WTC11 (cell line): ENCODE data around the gene HIF3A. TPM values are rescaled to one million over a fixed set of nuclear protein-coding genes. Genes with fewer than 3 reads are reported as not detected.

Source experiments
- ATAC-seq: fragments of 200-7000 bp; cut with Tn5 transposase; 2 replicates; pipeline ENCODE4 v1.10.0; 2021; ENCODE audit warnings: mild to moderate bottlenecking, moderate library complexity
- CTCF ChIA-PET: fragments of 300-600 bp; sonication (Branson Sonifier 250); formaldehyde crosslinking; loops from one replicate; lab custom pipeline; 2021; ENCODE audit warnings: antibody characterized with exemption; lab: Charles Lee
- POLR2A ChIA-PET: fragments of 350-600 bp; sonication (Branson Sonifier 250); formaldehyde crosslinking; loops from one replicate; lab custom pipeline; 2021; ENCODE audit warnings: antibody characterized with exemption; lab: Charles Lee
- DNase-seq: peaks from one replicate; pipeline ENCODE4 v3.0.0; 2021; ENCODE audit warnings: low spot score
- H3K27ac Mint-ChIP-seq: 2 replicates; pipeline ENCODE4 v1.8.0; 2021; ENCODE audit warnings: mixed read lengths
- H3K27me3 Mint-ChIP-seq: 2 replicates; pipeline ENCODE4 v1.8.0; 2021; ENCODE audit warnings: low read depth, mild to moderate bottlenecking, moderate library complexity, mixed read lengths
- H3K36me3 Mint-ChIP-seq: 2 replicates; pipeline ENCODE4 v1.8.0; 2021; ENCODE audit warnings: mixed read lengths
- H3K4me1 Mint-ChIP-seq: 2 replicates; pipeline ENCODE4 v1.8.0; 2022; ENCODE audit warnings: mixed read lengths
- H3K4me3 Mint-ChIP-seq: 2 replicates; pipeline ENCODE4 v1.8.0; 2021; ENCODE audit warnings: mild to moderate bottlenecking, moderate library complexity, mixed read lengths
- H3K9me3 Mint-ChIP-seq: 2 replicates; pipeline ENCODE4 v1.8.0; 2021; ENCODE audit warnings: mixed read lengths
- CBFB ChIP-seq: sonication (generic); formaldehyde crosslinking; IDR thresholded peaks from 2 replicates; pipeline ENCODE4 v1.8.1; 2022; ENCODE audit warnings: mild to moderate bottlenecking, low read depth, missing genetic modification reagents
- CREB1 ChIP-seq: sonication (generic); formaldehyde crosslinking; IDR thresholded peaks from 2 replicates; pipeline ENCODE4 v1.8.0; 2023; ENCODE audit warnings: mild to moderate bottlenecking, missing genetic modification reagents
- FOXJ3 ChIP-seq: sonication (generic); formaldehyde crosslinking; IDR thresholded peaks from 2 replicates; pipeline ENCODE4 v1.9.0; 2021; ENCODE audit warnings: missing genetic modification reagents, mild to moderate bottlenecking, borderline replicate concordance
- IRF2 ChIP-seq: sonication (generic); formaldehyde crosslinking; IDR thresholded peaks from 2 replicates; pipeline ENCODE4 v1.8.0; 2022; ENCODE audit warnings: low read depth, missing genetic modification reagents, borderline replicate concordance
- OVOL2 ChIP-seq: fragments of 250-450 bp; sonication (Bioruptor Pico); IDR thresholded peaks from 2 replicates; pipeline ENCODE4 v1.9.0; 2021; ENCODE audit warnings: mild to moderate bottlenecking, borderline replicate concordance
- RORB ChIP-seq: fragments of 250-450 bp; sonication (Bioruptor Pico); IDR thresholded peaks from 2 replicates; pipeline ENCODE4 v1.9.0; 2021; ENCODE audit warnings: mild to moderate bottlenecking
- SP1 ChIP-seq: sonication (generic); formaldehyde crosslinking; conservative IDR thresholded peaks from 2 replicates; pipeline ENCODE4 v1.8.1; 2022; ENCODE audit warnings: missing genetic modification reagents
- ZBTB21 ChIP-seq: sonication (generic); formaldehyde crosslinking; IDR thresholded peaks from 2 replicates; pipeline ENCODE4 v1.8.1; 2023; ENCODE audit warnings: mild to moderate bottlenecking, missing genetic modification reagents, borderline replicate concordance
- ZNF263 ChIP-seq: sonication (generic); formaldehyde crosslinking; IDR thresholded peaks from 2 replicates; pipeline ENCODE4 v1.8.1; 2022; ENCODE audit warnings: low read depth, mild to moderate bottlenecking, moderate library complexity, missing genetic modification reagents
- total RNA-seq: library from RNA; stranded (reverse); gene quantifications from 3 replicates; pipeline ENCODE4 v1.2.3, GENCODE V29; 2021
- TF ChIP-seq, protein P1 (sequence below): sonication (generic); formaldehyde crosslinking; IDR thresholded peaks from 2 replicates; pipeline ENCODE4 v1.8.1; 2022; ENCODE audit warnings: low read depth, missing genetic modification reagents, borderline replicate concordance
- TF ChIP-seq, protein P2 (sequence below): fragments of 200-600 bp; IDR thresholded peaks from 2 replicates; pipeline ENCODE4 v1.8.0; 2022; ENCODE audit warnings: antibody characterized with exemption
- TF ChIP-seq, protein P3 (sequence below): sonication (generic); formaldehyde crosslinking; IDR thresholded peaks from 2 replicates; pipeline ENCODE4 v1.8.1; 2022; ENCODE audit warnings: mild to moderate bottlenecking, moderate library complexity, missing genetic modification reagents
- TF ChIP-seq, protein P4 (sequence below): sonication (generic); formaldehyde crosslinking; IDR thresholded peaks from 2 replicates; pipeline ENCODE4 v1.8.0; 2023; ENCODE audit warnings: missing genetic modification reagents, mild to moderate bottlenecking, borderline replicate concordance
- TF ChIP-seq, protein P5 (sequence below): sonication (generic); formaldehyde crosslinking; IDR thresholded peaks from 2 replicates; pipeline ENCODE4 v1.8.0; 2022; ENCODE audit warnings: mild to moderate bottlenecking, missing genetic modification reagents
- TF ChIP-seq, protein P6 (sequence below): sonication (generic); formaldehyde crosslinking; IDR thresholded peaks from 2 replicates; pipeline ENCODE4 v1.8.1; 2022; ENCODE audit warnings: missing genetic modification reagents, borderline replicate concordance
- TF ChIP-seq, protein P7 (sequence below): fragments of 250-450 bp; sonication (Bioruptor Pico); IDR thresholded peaks from 2 replicates; pipeline ENCODE4 v1.8.0; 2021; ENCODE audit warnings: mild to moderate bottlenecking
- TF ChIP-seq, protein P8 (sequence below): sonication (generic); formaldehyde crosslinking; conservative IDR thresholded peaks from 2 replicates; pipeline ENCODE4 v1.8.1; 2022; ENCODE audit warnings: mild to moderate bottlenecking, missing genetic modification reagents

Gene HIF3A
- total RNA-seq, 1 experiment from 2014 or later: 31.8 TPM

DNA sequence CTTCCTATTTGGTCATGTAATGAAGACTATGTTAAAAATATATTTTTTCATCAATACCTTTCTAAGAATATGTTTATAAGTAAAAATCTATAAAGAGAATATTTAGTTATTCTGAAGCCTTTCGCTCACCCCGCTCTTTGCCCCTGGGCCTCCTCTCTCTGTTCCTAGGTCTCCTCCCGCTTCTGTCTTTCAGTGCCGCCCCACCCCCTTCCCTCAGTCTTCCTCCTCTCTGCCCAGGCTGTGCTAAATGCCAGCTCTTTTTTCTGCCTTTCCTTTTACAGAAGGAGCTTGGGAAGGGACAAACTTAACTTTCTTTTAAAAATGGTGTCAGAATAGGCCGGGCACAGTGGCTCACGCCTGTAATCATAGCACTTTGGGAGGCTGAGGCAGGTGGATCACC is 22.8 kb downstream of the HIF3A start:
- Mint-ChIP-seq H3K27ac (no peak overlapping the region), H3K4me1 (no peaks in the 10 kb centered on the region), H3K27me3 (no peaks in the 10 kb centered on the region), H3K4me3 (no peak overlapping the region), H3K36me3 (peaks cover 42% of the 10 kb centered on the region), H3K9me3 (no peaks in the 10 kb centered on the region)
- POLR2A ChIA-PET: no interaction called here
- no peak for TF ChIP-seq RORB
- TF ChIP-seq, protein P1, sequence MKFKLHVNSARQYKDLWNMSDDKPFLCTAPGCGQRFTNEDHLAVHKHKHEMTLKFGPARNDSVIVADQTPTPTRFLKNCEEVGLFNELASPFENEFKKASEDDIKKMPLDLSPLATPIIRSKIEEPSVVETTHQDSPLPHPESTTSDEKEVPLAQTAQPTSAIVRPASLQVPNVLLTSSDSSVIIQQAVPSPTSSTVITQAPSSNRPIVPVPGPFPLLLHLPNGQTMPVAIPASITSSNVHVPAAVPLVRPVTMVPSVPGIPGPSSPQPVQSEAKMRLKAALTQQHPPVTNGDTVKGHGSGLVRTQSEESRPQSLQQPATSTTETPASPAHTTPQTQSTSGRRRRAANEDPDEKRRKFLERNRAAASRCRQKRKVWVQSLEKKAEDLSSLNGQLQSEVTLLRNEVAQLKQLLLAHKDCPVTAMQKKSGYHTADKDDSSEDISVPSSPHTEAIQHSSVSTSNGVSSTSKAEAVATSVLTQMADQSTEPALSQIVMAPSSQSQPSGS (CRISPR knock-in tag): no peak
- TF ChIP-seq, protein P2, sequence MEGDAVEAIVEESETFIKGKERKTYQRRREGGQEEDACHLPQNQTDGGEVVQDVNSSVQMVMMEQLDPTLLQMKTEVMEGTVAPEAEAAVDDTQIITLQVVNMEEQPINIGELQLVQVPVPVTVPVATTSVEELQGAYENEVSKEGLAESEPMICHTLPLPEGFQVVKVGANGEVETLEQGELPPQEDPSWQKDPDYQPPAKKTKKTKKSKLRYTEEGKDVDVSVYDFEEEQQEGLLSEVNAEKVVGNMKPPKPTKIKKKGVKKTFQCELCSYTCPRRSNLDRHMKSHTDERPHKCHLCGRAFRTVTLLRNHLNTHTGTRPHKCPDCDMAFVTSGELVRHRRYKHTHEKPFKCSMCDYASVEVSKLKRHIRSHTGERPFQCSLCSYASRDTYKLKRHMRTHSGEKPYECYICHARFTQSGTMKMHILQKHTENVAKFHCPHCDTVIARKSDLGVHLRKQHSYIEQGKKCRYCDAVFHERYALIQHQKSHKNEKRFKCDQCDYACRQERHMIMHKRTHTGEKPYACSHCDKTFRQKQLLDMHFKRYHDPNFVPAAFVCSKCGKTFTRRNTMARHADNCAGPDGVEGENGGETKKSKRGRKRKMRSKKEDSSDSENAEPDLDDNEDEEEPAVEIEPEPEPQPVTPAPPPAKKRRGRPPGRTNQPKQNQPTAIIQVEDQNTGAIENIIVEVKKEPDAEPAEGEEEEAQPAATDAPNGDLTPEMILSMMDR: no peak
- TF ChIP-seq IRF2 (CRISPR knock-in tag): no peak
- TF ChIP-seq, protein P3, sequence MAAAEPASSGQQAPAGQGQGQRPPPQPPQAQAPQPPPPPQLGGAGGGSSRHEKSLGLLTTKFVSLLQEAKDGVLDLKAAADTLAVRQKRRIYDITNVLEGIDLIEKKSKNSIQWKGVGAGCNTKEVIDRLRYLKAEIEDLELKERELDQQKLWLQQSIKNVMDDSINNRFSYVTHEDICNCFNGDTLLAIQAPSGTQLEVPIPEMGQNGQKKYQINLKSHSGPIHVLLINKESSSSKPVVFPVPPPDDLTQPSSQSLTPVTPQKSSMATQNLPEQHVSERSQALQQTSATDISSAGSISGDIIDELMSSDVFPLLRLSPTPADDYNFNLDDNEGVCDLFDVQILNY (CRISPR knock-in tag): no peak
- TF ChIP-seq ZBTB21 (CRISPR knock-in tag): no peak
- TF ChIP-seq FOXJ3 (CRISPR knock-in tag): no peak
- ATAC-seq: no peak
- DNase-seq: no peak
- CTCF ChIA-PET: no interaction called here

DNA sequence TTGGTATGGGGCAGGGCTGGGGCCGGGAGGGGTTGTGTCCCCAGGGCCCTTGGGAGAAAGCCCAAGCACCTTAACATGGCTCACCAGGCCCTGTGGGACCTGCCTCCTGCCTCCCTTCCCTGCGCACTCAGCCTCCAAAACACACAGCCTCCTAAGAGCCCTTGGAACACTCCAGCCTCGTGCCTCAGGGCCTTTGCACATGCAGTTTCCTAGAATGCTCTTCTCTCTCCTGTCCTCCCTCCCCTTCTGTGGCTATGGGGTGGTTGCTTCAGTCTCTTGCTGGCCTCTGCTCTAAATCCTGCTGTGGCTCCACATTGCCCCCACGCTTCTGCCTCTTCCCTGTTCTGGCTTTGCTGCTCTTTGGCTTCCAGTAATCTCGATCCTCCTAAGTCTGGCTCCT is 23.7 kb downstream of the HIF3A start:
- ATAC-seq: no peak
- H3K36me3 Mint-ChIP-seq: peaks cover 44% of the 10 kb centered on the region
- H3K27ac Mint-ChIP-seq: no peak overlapping the region
- no peaks in the 10 kb centered on the region for H3K4me1 Mint-ChIP-seq
- H3K4me3 Mint-ChIP-seq: no peak overlapping the region
- ChIA-PET CTCF (no interaction called here), POLR2A (no interaction called here)
- DNase-seq: no peak
- no peaks in the 10 kb centered on the region; the same call in 1 of the 2 replicates for H3K27me3 Mint-ChIP-seq
- H3K9me3 Mint-ChIP-seq: peaks cover 4% of the 10 kb centered on the region
- TF ChIP-seq SP1 (CRISPR knock-in tag): no peak
- TF ChIP-seq, protein P1 (CRISPR knock-in tag): no peak
- TF ChIP-seq, protein P4, sequence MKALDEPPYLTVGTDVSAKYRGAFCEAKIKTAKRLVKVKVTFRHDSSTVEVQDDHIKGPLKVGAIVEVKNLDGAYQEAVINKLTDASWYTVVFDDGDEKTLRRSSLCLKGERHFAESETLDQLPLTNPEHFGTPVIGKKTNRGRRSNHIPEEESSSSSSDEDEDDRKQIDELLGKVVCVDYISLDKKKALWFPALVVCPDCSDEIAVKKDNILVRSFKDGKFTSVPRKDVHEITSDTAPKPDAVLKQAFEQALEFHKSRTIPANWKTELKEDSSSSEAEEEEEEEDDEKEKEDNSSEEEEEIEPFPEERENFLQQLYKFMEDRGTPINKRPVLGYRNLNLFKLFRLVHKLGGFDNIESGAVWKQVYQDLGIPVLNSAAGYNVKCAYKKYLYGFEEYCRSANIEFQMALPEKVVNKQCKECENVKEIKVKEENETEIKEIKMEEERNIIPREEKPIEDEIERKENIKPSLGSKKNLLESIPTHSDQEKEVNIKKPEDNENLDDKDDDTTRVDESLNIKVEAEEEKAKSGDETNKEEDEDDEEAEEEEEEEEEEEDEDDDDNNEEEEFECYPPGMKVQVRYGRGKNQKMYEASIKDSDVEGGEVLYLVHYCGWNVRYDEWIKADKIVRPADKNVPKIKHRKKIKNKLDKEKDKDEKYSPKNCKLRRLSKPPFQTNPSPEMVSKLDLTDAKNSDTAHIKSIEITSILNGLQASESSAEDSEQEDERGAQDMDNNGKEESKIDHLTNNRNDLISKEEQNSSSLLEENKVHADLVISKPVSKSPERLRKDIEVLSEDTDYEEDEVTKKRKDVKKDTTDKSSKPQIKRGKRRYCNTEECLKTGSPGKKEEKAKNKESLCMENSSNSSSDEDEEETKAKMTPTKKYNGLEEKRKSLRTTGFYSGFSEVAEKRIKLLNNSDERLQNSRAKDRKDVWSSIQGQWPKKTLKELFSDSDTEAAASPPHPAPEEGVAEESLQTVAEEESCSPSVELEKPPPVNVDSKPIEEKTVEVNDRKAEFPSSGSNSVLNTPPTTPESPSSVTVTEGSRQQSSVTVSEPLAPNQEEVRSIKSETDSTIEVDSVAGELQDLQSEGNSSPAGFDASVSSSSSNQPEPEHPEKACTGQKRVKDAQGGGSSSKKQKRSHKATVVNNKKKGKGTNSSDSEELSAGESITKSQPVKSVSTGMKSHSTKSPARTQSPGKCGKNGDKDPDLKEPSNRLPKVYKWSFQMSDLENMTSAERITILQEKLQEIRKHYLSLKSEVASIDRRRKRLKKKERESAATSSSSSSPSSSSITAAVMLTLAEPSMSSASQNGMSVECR: no peak
- TF ChIP-seq ZNF263 (CRISPR knock-in tag): no peak
- TF ChIP-seq, protein P5, sequence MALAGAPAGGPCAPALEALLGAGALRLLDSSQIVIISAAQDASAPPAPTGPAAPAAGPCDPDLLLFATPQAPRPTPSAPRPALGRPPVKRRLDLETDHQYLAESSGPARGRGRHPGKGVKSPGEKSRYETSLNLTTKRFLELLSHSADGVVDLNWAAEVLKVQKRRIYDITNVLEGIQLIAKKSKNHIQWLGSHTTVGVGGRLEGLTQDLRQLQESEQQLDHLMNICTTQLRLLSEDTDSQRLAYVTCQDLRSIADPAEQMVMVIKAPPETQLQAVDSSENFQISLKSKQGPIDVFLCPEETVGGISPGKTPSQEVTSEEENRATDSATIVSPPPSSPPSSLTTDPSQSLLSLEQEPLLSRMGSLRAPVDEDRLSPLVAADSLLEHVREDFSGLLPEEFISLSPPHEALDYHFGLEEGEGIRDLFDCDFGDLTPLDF (CRISPR knock-in tag): no peak
- TF ChIP-seq, protein P6, sequence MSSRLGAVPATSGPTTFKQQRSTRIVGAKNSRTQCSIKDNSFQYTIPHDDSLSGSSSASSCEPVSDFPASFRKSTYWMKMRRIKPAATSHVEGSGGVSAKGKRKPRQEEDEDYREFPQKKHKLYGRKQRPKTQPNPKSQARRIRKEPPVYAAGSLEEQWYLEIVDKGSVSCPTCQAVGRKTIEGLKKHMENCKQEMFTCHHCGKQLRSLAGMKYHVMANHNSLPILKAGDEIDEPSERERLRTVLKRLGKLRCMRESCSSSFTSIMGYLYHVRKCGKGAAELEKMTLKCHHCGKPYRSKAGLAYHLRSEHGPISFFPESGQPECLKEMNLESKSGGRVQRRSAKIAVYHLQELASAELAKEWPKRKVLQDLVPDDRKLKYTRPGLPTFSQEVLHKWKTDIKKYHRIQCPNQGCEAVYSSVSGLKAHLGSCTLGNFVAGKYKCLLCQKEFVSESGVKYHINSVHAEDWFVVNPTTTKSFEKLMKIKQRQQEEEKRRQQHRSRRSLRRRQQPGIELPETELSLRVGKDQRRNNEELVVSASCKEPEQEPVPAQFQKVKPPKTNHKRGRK (CRISPR knock-in tag): no peak
- TF ChIP-seq, protein P7, sequence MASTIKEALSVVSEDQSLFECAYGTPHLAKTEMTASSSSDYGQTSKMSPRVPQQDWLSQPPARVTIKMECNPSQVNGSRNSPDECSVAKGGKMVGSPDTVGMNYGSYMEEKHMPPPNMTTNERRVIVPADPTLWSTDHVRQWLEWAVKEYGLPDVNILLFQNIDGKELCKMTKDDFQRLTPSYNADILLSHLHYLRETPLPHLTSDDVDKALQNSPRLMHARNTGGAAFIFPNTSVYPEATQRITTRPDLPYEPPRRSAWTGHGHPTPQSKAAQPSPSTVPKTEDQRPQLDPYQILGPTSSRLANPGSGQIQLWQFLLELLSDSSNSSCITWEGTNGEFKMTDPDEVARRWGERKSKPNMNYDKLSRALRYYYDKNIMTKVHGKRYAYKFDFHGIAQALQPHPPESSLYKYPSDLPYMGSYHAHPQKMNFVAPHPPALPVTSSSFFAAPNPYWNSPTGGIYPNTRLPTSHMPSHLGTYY (CRISPR knock-in tag): no peak
- TF ChIP-seq OVOL2: no peak
- TF ChIP-seq, protein P8, sequence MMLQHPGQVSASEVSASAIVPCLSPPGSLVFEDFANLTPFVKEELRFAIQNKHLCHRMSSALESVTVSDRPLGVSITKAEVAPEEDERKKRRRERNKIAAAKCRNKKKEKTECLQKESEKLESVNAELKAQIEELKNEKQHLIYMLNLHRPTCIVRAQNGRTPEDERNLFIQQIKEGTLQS (CRISPR knock-in tag): no peak
- no peak for TF ChIP-seq CREB1 (CRISPR knock-in tag)
- no peak for TF ChIP-seq CBFB (CRISPR knock-in tag)
- TF ChIP-seq, protein P2: no peak
